SKM-1 treated with dmso at 0.1 percent for 144 hours (cell line): ENCODE results near the gene C1orf232.

ENCODE experiments used
- DNase-seq: peaks from one replicate; lab custom pipeline; 2025; ENCODE audit not compliant: unreplicated experiment; lab: John Stamatoyannopoulos, UW

The C1orf232 gene

GRCh38 chr1:26158271-26158907 is 10.4 kb downstream of the C1orf232 start:
- DNase-seq, result no peak

GRCh38 chr1:26156285-26157038 is 12.3 kb downstream of the C1orf232 start:
- DNase-seq, result no peak

- DNase-seq, result no peak
These were observed 13.1 kb downstream of the C1orf232 start for GRCh38 chr1:26155370-26156284.

GRCh38 chr1:26154750-26155149 is 14.0 kb downstream of the C1orf232 start:
- no peak for DNase-seq

- DNase-seq, result no peak
These were observed 14.7 kb downstream of the C1orf232 start for GRCh38 chr1:26153966-26154532.

GRCh38 chr1:26148887-26149286 is 19.9 kb downstream of the C1orf232 start:
- no peak for DNase-seq

- DNase-seq, result no peak
These were observed 22.8 kb downstream of the C1orf232 start for GRCh38 chr1:26145960-26146294.

GRCh38 chr1:26145041-26145959 is 23.5 kb downstream of the C1orf232 start:
- DNase-seq, result peak; percentile 45

GRCh38 chr1:26142159-26142558 is 26.6 kb downstream of the C1orf232 start:
- no peak for DNase-seq

- DNase-seq, result no peak
These were observed 29.7 kb downstream of the C1orf232 start for GRCh38 chr1:26138974-26139558.

GRCh38 chr1:26134466-26134865 is 34.3 kb downstream of the C1orf232 start:
- no peak for DNase-seq

- DNase-seq, result no peak
These were observed 36.0 kb downstream of the C1orf232 start for GRCh38 chr1:26132834-26133167.

GRCh38 chr1:26132128-26132833 is 36.5 kb downstream of the C1orf232 start:
- DNase-seq, result no peak

GRCh38 chr1:26130695-26131094 is 38.1 kb downstream of the C1orf232 start:
- DNase-seq, result no peak

GRCh38 chr1:26129778-26130177 is 39.0 kb downstream of the C1orf232 start:
- no peak for DNase-seq

GRCh38 chr1:26127235-26128163 is 41.3 kb downstream of the C1orf232 start:
- no peak for DNase-seq

GRCh38 chr1:26126321-26127084 is 42.3 kb downstream of the C1orf232 start:
- peak; percentile 96 for DNase-seq

GRCh38 chr1:26125946-26126320 is 42.8 kb downstream of the C1orf232 start:
- DNase-seq, result no peak
